ENCODE data around the gene CAPN5.

DNA sequence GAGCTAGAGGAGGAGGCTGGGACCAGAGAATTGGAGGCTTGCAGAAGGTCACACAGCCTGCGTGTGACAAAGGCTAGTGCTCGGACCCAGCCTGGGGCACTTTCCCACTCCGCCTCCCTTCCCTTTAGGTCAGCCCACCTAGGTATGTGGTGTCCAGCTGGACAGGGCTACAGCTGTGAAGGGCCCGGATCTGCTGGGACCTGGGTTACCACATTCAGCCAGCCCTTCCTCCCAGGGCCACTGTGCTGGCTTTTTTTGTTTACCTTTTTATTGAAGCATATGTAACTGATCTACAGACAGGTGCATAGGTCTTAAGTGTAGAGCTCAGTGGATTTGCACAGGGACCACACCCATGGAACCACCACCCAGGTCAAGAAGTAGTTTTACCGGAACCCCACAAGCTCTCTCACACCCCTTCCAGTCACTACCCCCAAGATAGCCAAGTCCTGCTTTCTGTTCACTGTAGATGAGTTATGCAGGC lies 8.7 kb downstream of the CAPN5 start:
- TF ChIP-seq, protein P1, sequence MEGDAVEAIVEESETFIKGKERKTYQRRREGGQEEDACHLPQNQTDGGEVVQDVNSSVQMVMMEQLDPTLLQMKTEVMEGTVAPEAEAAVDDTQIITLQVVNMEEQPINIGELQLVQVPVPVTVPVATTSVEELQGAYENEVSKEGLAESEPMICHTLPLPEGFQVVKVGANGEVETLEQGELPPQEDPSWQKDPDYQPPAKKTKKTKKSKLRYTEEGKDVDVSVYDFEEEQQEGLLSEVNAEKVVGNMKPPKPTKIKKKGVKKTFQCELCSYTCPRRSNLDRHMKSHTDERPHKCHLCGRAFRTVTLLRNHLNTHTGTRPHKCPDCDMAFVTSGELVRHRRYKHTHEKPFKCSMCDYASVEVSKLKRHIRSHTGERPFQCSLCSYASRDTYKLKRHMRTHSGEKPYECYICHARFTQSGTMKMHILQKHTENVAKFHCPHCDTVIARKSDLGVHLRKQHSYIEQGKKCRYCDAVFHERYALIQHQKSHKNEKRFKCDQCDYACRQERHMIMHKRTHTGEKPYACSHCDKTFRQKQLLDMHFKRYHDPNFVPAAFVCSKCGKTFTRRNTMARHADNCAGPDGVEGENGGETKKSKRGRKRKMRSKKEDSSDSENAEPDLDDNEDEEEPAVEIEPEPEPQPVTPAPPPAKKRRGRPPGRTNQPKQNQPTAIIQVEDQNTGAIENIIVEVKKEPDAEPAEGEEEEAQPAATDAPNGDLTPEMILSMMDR (IDR thresholded peaks at IDR 0.05; ENCODE audit: poor library complexity) = no peak
- no peak for TF ChIP-seq EZH2 (IDR thresholded peaks at IDR 0.05; ENCODE audit: borderline replicate concordance)
